ENCODE results near the gene HSD17B12.
A peak's percentile ranks its signal among the peaks of the same experiment; 100 is the strongest.
"Not testable (repeated sequence)": the region's sequence is repeated elsewhere in the genome, so short reads cannot be mapped to it uniquely, and the experiment has no call there.

Gene HSD17B12

GRCh38 chr11:43680521-43681400 lies at the start of gene HSD17B12:
Gene HSD17B12 (plus strand): TSS chr11:43680738. CDS start chr11:43680828, 90 bp downstream.
- peak; percentile 99 for DNase-seq

- DNase-seq = no peak
These were observed 48.8 kb upstream of the HSD17B12 start for GRCh38 chr11:43631732-43632131.

- DNase-seq = no peak
These were observed 48.4 kb upstream of the HSD17B12 start for GRCh38 chr11:43632181-43632580.

- DNase-seq = no peak
These were observed 41.8 kb upstream of the HSD17B12 start for GRCh38 chr11:43638717-43639116.

DNA sequence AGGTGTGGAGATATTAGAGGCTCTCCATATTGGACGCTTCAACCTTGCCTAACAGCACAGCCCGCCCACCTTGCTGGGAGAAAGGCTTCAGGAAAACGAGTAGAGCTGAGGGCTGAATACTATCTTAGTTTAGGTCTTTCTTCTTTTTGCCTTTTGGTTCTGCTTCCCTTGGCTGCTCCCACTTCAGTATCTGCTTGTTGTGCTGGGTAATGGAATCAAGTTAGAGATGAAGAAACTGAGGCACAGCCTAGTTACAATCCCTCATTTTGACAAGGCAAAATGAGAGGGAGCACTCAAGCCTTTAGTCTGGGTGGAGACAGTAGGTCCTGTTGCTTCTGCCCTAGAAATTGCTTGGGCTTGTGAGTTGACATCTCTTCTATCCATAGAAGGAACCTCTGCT lies 41.3 kb upstream of the HSD17B12 start:
- no peak for DNase-seq

GRCh38 chr11:43639920-43640319 lies 40.6 kb upstream of the HSD17B12 start:
- DNase-seq = no peak

DNA sequence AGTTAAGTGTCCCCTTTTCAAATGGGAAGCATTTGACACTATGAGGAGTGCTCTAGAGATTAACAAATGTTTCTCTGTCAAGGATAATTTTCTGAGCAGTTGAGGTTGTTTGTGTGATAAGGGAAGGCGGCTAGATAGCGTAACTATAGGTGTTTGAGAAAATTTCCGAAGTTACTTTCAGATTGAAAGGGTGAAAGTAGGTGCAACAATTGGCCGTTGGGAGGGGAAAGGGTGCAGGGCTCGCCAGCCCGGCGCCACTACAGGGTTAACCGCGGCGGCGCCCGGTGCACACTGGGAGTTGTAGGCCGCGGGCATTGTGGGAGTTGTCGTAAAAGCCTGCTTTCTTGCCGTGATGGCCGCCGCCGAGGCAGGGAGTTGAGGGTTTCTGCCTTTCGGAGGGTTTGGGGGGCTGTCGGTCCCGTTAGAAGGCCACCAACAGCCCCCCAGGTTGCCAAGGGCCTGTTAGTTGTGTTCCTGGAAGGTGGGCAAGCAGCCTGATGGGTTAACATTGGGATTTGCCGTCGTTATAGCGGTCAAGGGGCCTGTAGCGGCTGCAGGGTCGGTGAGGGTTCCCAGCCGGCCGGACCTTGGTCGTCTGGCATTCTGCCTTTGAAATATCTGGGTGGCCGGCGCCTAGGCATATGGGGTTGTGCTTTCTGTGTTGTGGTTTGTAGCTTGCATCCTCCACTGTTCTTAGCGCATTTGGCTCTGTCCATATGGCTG lies 36.5 kb upstream of the HSD17B12 start:
- peak; percentile 86 for DNase-seq

DNA sequence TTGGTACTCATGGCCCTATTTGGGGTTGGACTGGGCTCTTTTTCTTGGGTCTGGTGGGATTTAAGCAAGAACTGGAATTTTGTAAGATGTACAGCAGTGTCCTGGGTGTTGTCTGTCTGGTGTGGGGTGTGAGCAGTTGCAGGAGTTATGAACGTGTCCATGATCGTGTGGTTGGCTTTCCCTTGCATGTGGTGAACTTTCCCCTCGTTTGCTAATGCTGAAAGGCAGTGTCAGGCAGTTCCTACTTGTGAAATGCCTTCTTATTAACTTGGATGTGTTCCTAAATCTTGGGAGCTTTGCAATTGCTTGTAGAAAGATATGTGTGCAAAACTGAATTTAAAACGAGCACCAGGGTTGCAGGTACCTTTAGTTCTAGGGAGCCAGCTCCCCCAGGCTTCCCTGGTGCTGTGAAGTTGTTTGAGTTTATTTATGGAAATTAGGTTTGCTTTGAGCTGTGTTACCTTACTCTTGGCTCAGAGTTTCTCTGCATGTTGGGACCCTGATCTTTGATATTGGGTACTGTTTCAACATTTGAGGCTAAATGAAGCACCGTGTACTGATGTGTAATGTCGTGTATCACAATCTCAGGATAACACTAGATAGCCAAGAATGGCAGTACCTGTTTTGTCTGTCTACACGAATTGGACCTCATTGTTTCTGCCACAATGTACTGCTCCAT lies 35.8 kb upstream of the HSD17B12 start:
- DNase-seq = no peak

DNA sequence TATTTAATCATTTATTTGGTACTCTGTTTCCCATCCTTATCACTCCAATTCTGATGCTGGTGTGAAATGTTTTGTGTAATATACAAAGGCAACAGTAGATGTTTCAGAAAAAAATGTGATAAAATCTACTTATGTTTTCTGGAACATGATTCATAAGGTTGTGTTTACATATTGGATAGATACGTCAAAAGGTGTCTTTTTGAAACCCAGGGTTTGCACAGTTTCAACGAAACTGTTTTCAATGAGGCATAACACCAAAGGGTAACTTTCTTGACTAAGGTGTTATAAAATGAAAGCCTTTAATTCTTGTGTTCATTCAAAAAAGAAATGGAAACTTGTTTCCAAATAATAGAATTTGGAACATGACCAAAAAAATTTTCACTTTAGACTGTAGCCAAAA lies 33.8 kb upstream of the HSD17B12 start:
- DNase-seq = no peak

DNA sequence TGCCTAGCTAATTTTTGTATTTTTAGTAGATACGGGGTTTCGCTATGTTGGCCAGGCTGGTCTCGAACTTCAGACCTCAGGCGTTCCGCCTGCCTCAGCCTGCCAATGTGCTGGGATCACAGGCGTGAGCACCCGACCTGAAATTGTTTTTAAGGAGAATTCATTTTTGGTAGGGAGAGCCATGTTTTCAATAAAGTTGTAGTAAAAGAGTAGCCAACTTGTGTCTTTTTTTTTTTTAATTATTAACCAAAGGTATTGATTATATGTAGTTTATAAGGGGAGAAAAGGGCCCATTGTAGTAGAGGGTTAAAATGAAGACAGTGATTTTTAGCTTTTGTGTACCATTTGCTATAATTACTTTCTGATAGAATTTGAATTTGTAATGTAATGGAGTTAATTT lies 31.6 kb upstream of the HSD17B12 start:
- DNase-seq = no peak

GRCh38 chr11:43649501-43649900 lies 31.0 kb upstream of the HSD17B12 start:
- no peak for DNase-seq

DNA sequence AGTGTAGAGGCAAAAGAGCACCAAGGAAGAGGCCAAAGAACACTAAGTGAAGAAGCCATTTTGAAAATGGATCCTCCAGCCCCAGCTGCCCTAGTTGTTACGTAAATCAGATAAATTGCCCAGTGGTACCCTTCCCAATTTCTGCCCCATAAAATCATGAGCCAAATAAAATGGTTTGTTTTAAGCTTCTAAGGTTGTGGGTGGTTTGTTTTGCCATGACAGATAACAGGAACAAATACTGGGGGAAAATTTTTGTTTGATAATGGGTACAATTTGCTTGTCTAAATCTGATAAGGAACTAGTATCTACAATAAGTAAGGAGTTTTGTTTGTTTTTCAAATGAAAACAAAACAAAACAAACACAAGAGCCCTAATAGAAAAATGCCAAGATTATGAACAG lies 30.6 kb upstream of the HSD17B12 start:
- DNase-seq = no peak

DNA sequence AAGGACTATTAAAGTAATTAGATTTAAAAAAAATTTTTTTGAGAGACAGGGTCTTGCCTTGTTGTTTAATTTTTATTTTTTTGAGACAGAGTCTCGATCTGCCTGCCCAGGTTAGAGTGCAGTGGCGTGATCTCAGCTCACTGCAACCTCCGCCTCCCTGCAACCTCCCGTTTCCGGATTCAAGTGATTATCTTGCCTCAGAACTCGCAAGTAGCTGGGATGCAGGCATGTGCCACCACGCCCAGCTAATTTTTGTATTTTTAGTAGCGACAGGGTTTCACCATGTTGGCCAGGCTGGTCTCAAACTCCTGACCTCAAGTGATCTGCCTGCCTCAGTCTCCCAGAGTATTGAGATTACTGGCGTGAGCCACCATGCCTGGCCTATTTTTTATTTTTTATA lies 17.5 kb upstream of the HSD17B12 start:
- DNase-seq = not testable (repeated sequence)

DNA sequence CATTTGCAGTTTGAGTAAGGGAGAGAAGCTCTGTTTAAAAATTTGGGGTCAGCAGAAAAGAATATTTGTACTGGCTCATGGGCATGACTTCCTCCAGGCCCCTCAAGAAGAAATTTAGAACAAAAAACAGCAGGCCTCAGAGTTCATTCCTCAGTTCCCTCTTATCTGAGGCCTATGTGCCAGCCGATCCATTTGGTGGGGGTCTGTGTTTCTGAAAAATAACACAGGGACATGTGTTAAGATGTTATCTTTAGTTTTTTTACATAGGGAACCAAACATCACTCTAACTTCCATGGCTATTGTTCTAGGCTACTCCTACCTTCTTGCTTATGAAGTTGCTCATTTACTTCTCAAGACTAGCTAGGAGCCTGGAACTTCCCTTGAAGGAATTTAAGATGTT lies 16.2 kb upstream of the HSD17B12 start:
- no peak for DNase-seq

DNA sequence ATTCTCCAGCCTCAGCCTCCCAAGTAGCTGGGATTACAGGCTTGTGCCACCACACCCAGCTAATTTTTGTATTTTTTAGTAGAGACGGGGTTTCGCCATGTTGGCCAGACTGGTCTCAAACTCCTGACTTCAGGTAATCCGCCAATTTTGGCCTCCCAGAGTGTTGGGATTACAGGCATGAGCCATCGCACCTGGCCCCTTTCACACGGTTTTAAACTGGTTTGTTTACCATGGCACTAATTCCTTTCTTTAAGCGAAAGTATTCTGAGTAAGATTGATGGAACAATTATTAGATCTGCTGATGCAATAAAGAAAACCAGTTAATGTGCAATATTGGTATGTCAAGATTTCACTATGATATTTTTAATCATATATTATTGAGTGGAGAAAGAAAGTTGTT lies 9.3 kb upstream of the HSD17B12 start:
- DNase-seq = peak; percentile 7

DNA sequence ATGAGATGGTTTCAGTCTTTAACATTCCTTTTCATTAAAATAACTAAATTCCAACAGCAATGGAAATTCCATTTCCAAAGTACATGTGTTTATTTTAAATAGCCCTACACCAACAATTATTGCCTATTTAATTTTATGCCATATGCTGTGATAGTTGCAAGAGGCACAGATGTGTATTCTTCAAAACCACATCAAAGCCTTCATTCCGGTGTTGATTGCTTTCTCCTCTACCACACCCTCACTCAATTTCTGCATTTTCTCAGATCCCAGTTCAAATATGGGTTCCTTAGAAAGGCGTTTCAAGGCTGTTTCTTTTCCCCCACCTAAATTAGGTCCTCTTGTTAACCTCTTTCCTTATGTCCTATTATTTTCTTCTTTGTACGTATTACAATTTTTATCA lies 6.0 kb upstream of the HSD17B12 start:
- DNase-seq = no peak

DNA sequence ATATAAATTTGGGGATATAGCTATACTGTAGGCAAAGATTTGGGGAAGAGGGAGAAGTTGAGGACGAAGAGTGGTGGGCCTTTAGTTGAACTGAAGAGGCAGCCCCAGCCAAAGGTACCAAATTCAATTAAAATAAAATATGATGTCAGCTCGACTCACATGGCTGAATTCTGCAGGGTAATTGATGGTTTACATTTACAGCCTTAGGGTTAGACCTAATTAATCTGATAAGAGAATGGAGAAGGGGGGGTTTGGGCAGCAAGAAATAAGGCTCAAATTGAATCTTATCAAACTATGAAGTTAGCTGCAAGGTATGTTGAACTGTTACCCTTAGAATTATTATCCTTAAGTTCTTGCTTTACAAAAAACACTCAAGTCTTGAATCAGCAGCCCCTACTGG lies 3.6 kb upstream of the HSD17B12 start:
- DNase-seq = no peak

DNA sequence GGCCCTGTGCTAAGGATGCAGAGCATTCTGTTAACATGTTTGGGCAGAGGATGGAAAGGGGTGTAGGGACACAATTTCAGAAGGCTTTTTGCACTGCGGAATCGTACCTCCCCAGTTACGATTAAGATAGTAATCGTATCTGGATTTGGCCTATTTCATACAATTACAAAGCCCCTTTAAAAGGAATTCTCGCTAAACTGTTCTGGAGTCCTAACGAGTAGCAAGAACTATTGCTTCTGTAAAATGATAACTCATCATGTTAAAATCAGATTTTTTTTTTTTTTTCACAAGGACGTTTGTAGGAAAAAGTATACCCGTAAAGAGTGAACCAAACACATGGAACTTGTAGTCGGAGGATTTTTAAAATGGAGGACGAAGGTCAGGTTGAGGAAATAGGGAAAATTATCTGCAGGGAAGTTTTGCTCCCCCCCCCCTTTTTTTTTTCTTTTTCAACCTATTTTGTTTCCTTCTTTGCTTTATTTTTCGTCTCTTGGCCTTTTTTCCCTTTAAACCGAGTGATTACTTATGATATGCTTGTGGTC lies 934 bp downstream of the HSD17B12 start:
- DNase-seq = peak; percentile 39

DNA sequence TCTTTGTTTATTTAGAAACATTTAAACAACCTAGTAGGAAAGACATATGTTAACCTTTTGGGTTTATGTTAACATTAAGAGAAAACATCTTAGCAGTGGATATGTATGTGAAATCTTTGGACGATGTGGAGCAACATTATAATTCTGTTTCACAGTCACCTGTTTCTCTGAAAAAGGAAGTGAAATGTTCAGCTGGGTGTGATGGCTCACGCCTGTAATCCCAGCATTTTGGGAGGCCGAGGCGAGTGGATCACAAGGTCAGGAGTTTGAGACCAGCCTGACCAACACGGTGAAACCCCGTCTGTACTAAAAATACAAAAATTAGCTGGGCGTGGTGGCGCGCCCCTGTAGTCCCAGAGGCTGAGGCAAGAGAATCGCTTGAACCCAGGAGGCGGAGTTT lies 1.5 kb downstream of the HSD17B12 start:
- DNase-seq = not testable (repeated sequence)

- DNase-seq = no peak
These were observed 4.9 kb downstream of the HSD17B12 start for GRCh38 chr11:43685440-43685839.

- no peak for DNase-seq
These were observed 5.7 kb downstream of the HSD17B12 start for GRCh38 chr11:43686207-43686606.

GRCh38 chr11:43687120-43687791 lies 6.7 kb downstream of the HSD17B12 start:
- DNase-seq = no peak

GRCh38 chr11:43688394-43688793 lies 7.9 kb downstream of the HSD17B12 start:
- no peak for DNase-seq

All from NCI-H82 (cell line).